Adipose tissue (tissue), 3 donors: Measurements from ENCODE around the gene MCL1. TPM values are rescaled to one million over a fixed set of nuclear protein-coding genes. Genes with fewer than 3 reads are reported as not detected.
"Not testable (repeated sequence)": the region's sequence is repeated elsewhere in the genome, so short reads cannot be mapped to it uniquely, and the experiment has no call there.

Experiments
- H3K27ac ChIP-seq: one replicate; pipeline ENCODE4 v1.5.1; 2013; ENCODE audit warnings: low read depth, low read length
- WGBS, 3 donors: extraction: QIAGEN DNeasy Blood & Tissue Kit; methylation state at CpG; one replicate each; pipeline ENCODE4 v1.1.7; 2013; 5-methylcytosine and 5-hydroxymethylcytosine counted together
- polyA plus RNA-seq, 3 donors: library from polyadenylated mRNA; stranded (reverse); fragments of 200-250 nt; gene quantifications; one replicate each; pipeline ENCODE4 v1.2.3, GENCODE V29; 2013
- donor health status: healthy with polysubstance abuse.
- donor health status: Bipolar disorder and iron deficiency.
- donor health status: healthy.

Gene MCL1
- polyA plus RNA-seq, 3 donors = 98.6 to 386 (median 314) TPM

GRCh38 chr1:150606463-150607142 is 27.2 kb upstream of the MCL1 start:
- H3K27ac ChIP-seq = no peak overlapping the region
- WGBS, 3 donors = 96 to 99% (median 96%) methylated on average over 7 of the region's 7 CpGs

GRCh38 chr1:150605451-150605731 is 26.0 kb upstream of the MCL1 start:
- H3K27ac ChIP-seq = not testable (repeated sequence)
- 100% methylated on average over 3 of the region's 3 CpGs for WGBS, 3 donors

GRCh38 chr1:150604226-150604588 is 24.8 kb upstream of the MCL1 start:
- WGBS, 3 donors = 87 to 96% (median 94%) methylated on average over 2 of the region's 2 CpGs
- H3K27ac ChIP-seq = peak overlapping the region; percentile 69

GRCh38 chr1:150603711-150604110 is 24.3 kb upstream of the MCL1 start:
- 86 to 91% (median 88%) methylated on average over 3 of the region's 3 CpGs for WGBS, 3 donors
- H3K27ac ChIP-seq = no peak overlapping the region

DNA sequence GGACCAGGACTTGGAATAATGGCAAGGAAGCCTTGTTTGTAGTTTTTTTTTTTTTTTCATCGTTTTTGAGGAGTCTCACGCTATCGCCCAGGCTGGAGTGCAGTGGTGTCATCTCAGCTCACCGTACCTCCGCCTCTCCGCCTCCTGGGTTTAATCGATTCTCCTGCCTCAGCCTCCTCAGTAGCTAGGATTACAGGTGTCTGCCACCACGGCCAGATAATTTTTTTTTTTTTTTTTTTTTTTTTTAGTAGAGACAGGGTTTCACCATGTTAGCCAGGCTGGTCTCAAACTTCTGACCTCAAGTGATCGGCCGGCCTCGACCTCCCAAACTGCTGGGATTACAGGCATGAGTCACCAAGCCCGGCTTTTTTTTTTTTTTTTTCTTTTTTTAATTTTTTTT is 23.0 kb upstream of the MCL1 start:
- 95 to 96% (median 96%) methylated on average over 12 of the region's 12 CpGs for WGBS, 3 donors

GRCh38 chr1:150601540-150601939 is 22.1 kb upstream of the MCL1 start:
- no peak overlapping the region for H3K27ac ChIP-seq

More for the DNA sequence above, 23.0 kb upstream of the MCL1 start:
- H3K27ac ChIP-seq = not testable (repeated sequence)

DNA sequence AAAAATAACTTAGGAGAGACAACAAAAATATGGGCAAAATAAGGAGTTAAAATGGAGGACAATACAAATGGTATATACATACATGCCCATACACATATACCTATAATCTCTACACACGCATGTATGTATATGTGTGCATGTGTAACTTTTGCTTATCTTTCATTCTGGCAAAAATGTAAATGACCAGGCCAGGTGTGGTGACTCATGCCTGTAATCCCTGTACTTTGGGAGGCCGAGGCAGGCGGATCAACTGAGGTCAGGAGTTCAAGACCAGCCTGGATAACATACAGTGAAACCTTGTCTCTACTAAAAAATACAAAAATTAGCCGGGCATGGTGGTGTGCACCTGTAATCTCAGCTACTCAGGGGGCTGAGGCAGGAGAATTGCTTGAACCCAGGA is 18.9 kb upstream of the MCL1 start:
- 81 to 96% (median 81%) methylated on average over 4 of the region's 4 CpGs for WGBS, 3 donors
- not testable (repeated sequence) for H3K27ac ChIP-seq

GRCh38 chr1:150596976-150597375 is 17.6 kb upstream of the MCL1 start:
- H3K27ac ChIP-seq = no peak overlapping the region
- 71 to 90% (median 88%) methylated on average over 3 of the region's 3 CpGs for WGBS, 3 donors

DNA sequence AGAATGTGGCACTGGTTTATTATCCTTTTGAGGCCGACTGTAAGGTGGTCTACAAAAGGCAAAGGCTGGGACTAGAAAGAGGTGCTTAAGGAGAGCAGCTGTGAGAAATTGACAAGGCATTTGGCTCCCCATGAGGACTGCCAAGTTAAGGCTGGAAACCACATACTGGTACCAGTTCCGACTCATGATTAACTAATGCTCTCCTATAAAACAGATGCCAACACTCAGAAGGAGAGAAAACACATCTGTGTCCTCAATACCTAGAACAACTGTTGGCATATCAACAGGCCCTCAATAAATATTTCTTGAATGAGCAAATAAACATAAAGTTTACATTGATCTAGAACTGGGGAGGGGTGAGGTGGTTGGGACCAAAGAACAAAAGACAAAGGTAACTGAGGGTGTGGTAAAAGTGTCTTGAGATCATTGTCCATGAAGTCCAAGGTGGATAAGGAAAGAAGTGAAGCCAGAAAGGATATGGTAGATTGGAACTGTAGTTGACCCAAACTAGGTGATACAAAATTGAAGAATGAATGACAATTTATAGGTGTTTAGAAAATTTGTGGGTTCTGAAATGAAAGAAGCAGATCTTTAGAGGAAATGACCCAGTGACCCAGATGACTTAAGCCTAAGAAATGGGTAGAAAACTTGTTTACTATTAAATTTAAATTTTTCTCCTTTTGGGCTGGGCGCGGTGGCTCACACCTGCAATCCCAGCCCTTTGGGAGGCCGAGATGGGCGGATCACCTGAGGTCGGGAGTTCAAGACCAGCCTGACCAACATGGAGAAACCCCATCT is 16.9 kb upstream of the MCL1 start:
- no peak overlapping the region for H3K27ac ChIP-seq
- 90 to 96% (median 94%) methylated on average over 7 of the region's 7 CpGs for WGBS, 3 donors

DNA sequence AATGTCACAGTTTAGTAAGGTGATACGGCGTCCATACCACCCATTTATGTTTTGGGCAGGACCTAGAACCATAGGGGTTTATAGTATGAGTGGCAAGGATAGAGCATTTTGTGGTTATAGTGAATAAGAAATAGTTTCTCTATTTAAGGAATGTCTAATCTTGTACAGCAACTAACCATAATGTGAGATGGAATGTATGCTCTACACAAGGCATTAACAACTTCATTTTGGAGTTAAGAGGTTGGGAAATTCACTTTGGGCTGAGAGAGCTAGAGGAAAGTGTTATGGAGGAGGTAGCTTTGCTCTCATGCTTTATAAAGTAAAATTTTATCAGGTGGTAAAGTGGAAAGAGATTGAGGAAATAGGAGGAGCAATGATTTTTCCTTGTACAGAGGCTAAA is 3.0 kb upstream of the MCL1 start:
- 70 to 99% (median 95%) methylated on average over 2 of the region's 2 CpGs for whole genome bisulfite sequencing, 3 donors
- H3K27ac ChIP-seq = no peak overlapping the region

DNA sequence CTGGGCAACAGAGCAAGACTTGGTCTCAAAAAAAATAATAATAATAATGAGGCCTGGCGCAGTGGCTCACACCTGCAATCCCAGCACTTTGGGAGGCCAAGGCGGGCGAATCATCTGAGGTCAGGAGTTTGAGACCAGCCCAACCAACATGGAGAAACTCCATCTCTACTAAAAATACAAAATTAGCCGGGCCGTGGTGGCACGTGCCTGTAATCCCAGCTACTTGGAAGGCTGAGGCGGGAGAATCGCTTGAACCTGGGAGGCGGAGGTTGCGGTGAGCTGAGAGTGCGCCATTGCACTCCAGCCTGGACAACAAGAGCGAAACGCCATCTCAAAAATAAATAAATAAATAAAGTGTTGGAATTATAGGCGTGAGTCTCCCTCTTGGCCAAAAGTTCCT is 2.6 kb upstream of the MCL1 start:
- not testable (repeated sequence) for H3K27ac ChIP-seq
- 95 to 97% (median 96%) methylated on average over 14 of the region's 14 CpGs for WGBS, 3 donors

DNA sequence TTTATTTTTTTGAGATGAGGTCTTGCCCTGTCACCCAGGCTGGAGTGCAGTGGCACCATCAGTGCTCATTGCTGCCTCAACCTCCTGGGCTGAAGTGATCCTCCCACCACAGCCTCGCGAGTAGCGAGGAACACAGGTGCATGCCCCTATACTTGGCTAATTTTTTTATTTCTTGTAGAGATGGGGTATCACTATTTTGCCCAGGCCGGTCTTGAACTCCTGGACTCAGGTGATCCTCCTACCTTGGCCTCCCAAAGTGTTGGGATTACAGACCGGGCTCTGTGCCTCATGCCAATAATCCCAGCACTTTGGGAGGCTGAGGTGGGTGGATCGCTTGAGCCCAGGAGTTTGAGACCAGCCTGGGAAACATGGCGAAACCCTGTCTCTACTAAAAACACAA is 2.0 kb upstream of the MCL1 start:
- 97 to 99% (median 98%) methylated on average over 7 of the region's 7 CpGs for WGBS, 3 donors
- not testable (repeated sequence) for H3K27ac ChIP-seq

GRCh38 chr1:150580966-150581365 is 1.6 kb upstream of the MCL1 start:
- not testable (repeated sequence) for H3K27ac ChIP-seq
- 91 to 96% (median 91%) methylated on average over 3 of the region's 3 CpGs for WGBS, 3 donors

- WGBS, 3 donors = 71 to 75% (median 73%) methylated on average over 15 of the region's 15 CpGs
Measured at GRCh38 chr1:150579945-150580642, 684 bp upstream of the MCL1 start.

DNA sequence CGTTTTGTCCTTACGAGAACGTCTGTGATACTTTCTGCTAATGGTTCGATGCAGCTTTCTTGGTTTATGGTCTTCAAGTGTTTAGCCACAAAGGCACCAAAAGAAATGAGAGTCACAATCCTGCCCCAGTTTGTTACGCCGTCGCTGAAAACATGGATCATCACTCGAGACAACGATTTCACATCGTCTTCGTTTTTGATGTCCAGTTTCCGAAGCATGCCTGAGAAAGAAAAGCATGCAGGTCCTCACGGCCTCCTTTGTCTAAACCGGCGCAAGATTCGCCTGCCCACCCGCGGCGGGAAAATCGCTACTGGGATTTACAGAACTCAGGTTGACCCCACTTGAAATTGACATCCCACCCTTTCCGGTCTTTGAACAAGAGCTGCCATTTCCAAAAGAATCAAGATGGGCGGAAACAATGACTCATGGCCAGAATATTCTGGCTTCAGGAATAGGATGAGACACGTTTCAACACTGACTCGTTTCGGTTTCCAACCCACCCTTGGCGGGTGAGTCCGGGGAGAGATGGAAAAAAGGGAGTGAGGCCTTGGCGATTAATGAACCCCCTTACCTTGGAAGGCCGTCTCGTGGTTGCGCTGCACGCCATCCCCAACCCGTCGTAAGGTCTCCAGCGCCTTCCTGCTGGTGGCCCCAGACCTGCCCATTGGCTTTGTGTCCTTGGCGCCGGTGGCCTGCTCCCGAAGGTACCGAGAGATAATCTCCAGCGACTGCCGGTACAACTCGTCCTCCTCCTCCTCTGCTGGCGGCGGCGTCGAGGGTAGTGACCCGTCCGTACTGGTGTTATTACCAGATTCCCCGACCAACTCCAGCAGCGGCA is 919 bp downstream of the MCL1 start:
- WGBS, 3 donors = 0% methylated on average over 50 of the region's 50 CpGs
- H3K27ac ChIP-seq = peak overlapping the region; percentile 98

More at GRCh38 chr1:150579945-150580642, 684 bp upstream of the MCL1 start:
- H3K27ac ChIP-seq = peak overlapping the region; percentile 80

- H3K27ac ChIP-seq = peak overlapping the region; percentile 98
- 1 to 3% (median 2%) methylated on average over 11 of the region's 11 CpGs for WGBS, 3 donors
Measured at GRCh38 chr1:150577557-150578271, 1.7 kb downstream of the MCL1 start.

GRCh38 chr1:150576794-150577556 is 2.4 kb downstream of the MCL1 start:
- no peak overlapping the region for H3K27ac ChIP-seq
- 3 to 17% (median 16%) methylated on average over 2 of the region's 2 CpGs for WGBS, 3 donors

DNA sequence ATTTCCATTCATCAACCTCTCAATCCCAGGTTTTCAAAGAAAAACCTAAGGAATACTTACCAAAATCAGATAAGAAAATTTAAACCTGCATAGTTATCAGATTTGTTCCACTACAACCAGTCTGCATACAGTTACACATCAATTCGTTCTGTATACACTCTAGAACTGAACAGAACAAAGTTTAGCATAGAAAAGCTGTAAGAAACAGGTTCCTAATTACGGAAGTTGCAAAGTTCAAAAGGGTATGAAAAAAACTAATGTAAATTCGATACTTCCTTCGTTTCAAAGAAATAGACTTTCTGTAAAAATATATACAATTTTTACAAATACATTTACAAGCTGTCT is 3.1 kb downstream of the MCL1 start:
- no peak overlapping the region for H3K27ac ChIP-seq
- WGBS, 3 donors = 1 to 3% (median 2%) methylated on average over 4 of the region's 4 CpGs
